Measurements from ENCODE around the gene NPIPB2. TPM values are rescaled to one million over a fixed set of nuclear protein-coding genes. Genes with fewer than 3 reads are reported as not detected.
"Not testable (repeated sequence)": the region's sequence is repeated elsewhere in the genome, so short reads cannot be mapped to it uniquely, and the experiment has no call there.

The NPIPB2 gene
- total RNA-seq, 1 experiment from 2014 or later, result 2.4 TPM

DNA sequence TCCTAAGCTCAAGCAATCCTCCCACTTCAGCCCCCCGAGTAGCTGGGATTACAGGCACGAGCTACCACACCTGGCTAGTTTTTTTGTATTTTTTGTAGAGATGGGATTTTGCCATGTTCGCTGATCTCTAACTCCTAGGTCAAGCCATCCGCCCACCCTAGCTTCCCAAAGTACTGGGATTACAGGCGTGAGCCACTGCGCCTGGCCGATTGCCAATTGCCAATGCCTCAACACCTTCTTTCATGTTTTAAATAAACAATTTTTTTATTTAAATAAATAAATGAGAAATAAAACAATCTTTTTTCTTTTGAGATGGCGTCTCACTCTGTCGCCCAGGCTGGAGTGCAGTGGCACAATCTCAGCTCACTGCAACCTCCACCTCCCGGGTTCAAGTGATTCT, 17.8 kb downstream of the NPIPB2 start:
- H3K9me2 ChIP-seq (replicated peaks; ENCODE audit: low read length); H2AFZ ChIP-seq (ENCODE audit: low read length); POLR2A ChIA-PET (ENCODE audit: unreplicated experiment); H3K79me2 ChIP-seq (ENCODE audit: low read length); H3K36me3 ChIP-seq (ENCODE audit: low read depth, low read length); H3K27me3 ChIP-seq (ENCODE audit: low read length); ATAC-seq; BruUV-seq (replicated peaks); H3K9ac ChIP-seq (ENCODE audit: low read length); H3K9me3 ChIP-seq (ENCODE audit: low read length); H3K4me1 ChIP-seq (ENCODE audit: insufficient read depth, low read length); intact Hi-C loops (cut with micrococcal nuclease); H4K20me1 ChIP-seq (ENCODE audit: low read length); CTCF ChIA-PET; DNase-seq; H3K4me2 ChIP-seq (ENCODE audit: low read length); H3K27ac ChIP-seq (ENCODE audit: low read length); H3F3A ChIP-seq (ENCODE audit: low read length, unreplicated experiment); H3K4me3 ChIP-seq (ENCODE audit: low read length): not testable (repeated sequence)

DNA sequence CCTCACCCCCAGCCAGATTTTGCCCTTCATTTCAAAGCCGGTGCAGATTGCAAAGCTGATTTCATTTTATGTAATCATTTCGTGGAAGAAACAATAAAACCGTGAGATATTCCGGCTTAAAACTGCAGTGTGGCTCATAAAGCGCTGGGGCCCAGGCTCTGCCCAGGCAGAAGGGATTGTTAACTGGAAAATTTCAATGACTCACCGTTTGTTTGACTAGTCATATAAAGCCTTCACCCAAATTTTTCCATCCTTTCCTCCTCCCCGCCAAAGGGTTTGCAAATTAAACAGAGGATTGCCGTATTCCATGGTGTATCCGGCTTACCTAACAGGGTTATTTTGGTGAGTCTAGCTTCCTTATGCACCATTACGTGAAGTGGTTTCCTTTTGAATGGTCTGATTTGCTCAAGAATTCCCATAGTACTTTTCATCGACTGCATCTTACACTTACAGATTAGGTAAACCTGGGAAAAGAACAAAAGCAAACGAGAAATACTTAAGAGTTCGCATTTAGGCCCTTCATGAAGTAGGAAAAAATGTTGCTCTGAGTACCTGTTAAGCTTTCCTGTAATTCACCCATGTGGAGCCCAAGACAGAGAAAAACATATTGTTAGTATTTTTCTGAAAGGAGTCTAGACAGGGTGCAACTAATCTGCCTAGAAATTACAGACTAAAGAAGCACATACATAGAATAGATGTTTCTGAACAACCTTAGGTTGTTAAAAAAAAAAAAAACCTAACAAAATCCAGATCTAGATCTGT, 25.1 kb downstream of the NPIPB2 start:
- POLR2A ChIA-PET (ENCODE audit: unreplicated experiment), result no interaction called here

GRCh38 chr16:11915644-11916523, 26.0 kb downstream of the NPIPB2 start, which contains the start of gene GSPT1:
TSS of gene GSPT1 (minus strand) at chr16:11915956. CDS start at chr16:11915720, 236 bp downstream.
- Histone ChIP-seq H3K4me2 (ENCODE audit: low read length) (peak within 1 kb of the TSS; percentile 95), H4K20me1 (ENCODE audit: low read length) (peaks cover 30% of the 10 kb centered on the region), H3K27me3 (ENCODE audit: low read length) (no peaks in the 10 kb centered on the region), H3K9ac (ENCODE audit: low read length) (peak within 1 kb of the TSS; percentile 94), H2AFZ (ENCODE audit: low read length) (peak within 1 kb of the TSS; percentile 87), H3K36me3 (ENCODE audit: low read depth, low read length) (no peaks in the 10 kb centered on the region), H3K4me1 (ENCODE audit: insufficient read depth, low read length) (peaks cover 23% of the 10 kb centered on the region), H3K27ac (ENCODE audit: low read length) (peak within 1 kb of the TSS; percentile 97), H3K9me3 (ENCODE audit: low read length) (no peaks in the 10 kb centered on the region), H3F3A (ENCODE audit: low read length, unreplicated experiment) (peaks cover 3% of the 10 kb centered on the region), H3K4me3 (ENCODE audit: low read length) (peak within 1 kb of the TSS; percentile 79), H3K79me2 (ENCODE audit: low read length) (peaks cover 48% of the 10 kb centered on the region), H3K9me2 (replicated peaks; ENCODE audit: low read length) (no peaks in the 10 kb centered on the region)
- TF ChIP-seq EZH2 (IDR thresholded peaks at IDR 0.05; ENCODE audit: low read length, unreplicated experiment), result no peak
- TF ChIP-seq EZH2phosphoT487 (IDR thresholded peaks at IDR 0.05; ENCODE audit: borderline replicate concordance, low read length), result no peak
- TF ChIP-seq, protein P1, sequence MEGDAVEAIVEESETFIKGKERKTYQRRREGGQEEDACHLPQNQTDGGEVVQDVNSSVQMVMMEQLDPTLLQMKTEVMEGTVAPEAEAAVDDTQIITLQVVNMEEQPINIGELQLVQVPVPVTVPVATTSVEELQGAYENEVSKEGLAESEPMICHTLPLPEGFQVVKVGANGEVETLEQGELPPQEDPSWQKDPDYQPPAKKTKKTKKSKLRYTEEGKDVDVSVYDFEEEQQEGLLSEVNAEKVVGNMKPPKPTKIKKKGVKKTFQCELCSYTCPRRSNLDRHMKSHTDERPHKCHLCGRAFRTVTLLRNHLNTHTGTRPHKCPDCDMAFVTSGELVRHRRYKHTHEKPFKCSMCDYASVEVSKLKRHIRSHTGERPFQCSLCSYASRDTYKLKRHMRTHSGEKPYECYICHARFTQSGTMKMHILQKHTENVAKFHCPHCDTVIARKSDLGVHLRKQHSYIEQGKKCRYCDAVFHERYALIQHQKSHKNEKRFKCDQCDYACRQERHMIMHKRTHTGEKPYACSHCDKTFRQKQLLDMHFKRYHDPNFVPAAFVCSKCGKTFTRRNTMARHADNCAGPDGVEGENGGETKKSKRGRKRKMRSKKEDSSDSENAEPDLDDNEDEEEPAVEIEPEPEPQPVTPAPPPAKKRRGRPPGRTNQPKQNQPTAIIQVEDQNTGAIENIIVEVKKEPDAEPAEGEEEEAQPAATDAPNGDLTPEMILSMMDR (conservative IDR thresholded peaks at IDR 0.05; ENCODE audit: low read depth, low read length), result no peak
- peak; percentile 96 for DNase-seq
- peak; percentile 85 for ATAC-seq
- intact Hi-C loops (cut with micrococcal nuclease), result loop anchor here (1.0 to 10.0 kb wide), 2 partner anchors 60 to 61 kb away; partner anchors contain the start of genes RSL1D1 and SNX29
- CTCF ChIA-PET, result interaction anchor here (1.2 kb wide), 2 partner anchors 119 to 152 kb away, joined by 3 to 5 read pairs; partner anchors contain the start of gene ZC3H7A
- BruUV-seq (replicated peaks), result no TSS peak
- POLR2A ChIA-PET (ENCODE audit: unreplicated experiment), result no interaction called here

More for the DNA sequence above, 25.1 kb downstream of the NPIPB2 start:
- TF ChIP-seq, protein P1 (conservative IDR thresholded peaks at IDR 0.05; ENCODE audit: low read depth, low read length), result no peak
- TF ChIP-seq EZH2 (IDR thresholded peaks at IDR 0.05; ENCODE audit: low read length, unreplicated experiment), result no peak
- no peak for TF ChIP-seq EZH2phosphoT487 (IDR thresholded peaks at IDR 0.05; ENCODE audit: borderline replicate concordance, low read length)
- H3F3A ChIP-seq (ENCODE audit: low read length, unreplicated experiment), result peaks cover 3% of the 10 kb centered on the region
- H3K79me2 ChIP-seq (ENCODE audit: low read length), result peaks cover 40% of the 10 kb centered on the region
- H3K4me1 ChIP-seq (ENCODE audit: insufficient read depth, low read length), result peaks cover 23% of the 10 kb centered on the region
- intact Hi-C loops (cut with micrococcal nuclease), result loop anchor here (1.0 to 10.0 kb wide), 2 partner anchors 60 to 62 kb away; partner anchors contain the start of genes RSL1D1 and SNX29
- H4K20me1 ChIP-seq (ENCODE audit: low read length), result peaks cover 26% of the 10 kb centered on the region
- H3K4me2 ChIP-seq (ENCODE audit: low read length), result peak overlapping the region; percentile 89
- TSS peak; percentile 79 for BruUV-seq (replicated peaks)
- H3K27me3 ChIP-seq (ENCODE audit: low read length), result no peaks in the 10 kb centered on the region
- peak overlapping the region; percentile 89 for H3K9ac ChIP-seq (ENCODE audit: low read length)
- peak overlapping the region; percentile 97 for H3K27ac ChIP-seq (ENCODE audit: low read length)
- H3K9me3 ChIP-seq (ENCODE audit: low read length), result no peaks in the 10 kb centered on the region
- H3K4me3 ChIP-seq (ENCODE audit: low read length), result peak overlapping the region; percentile 70
- DNase-seq, result peak; percentile 92
- H2AFZ ChIP-seq (ENCODE audit: low read length), result peak overlapping the region; percentile 87
- ATAC-seq, result peak; percentile 66
- H3K9me2 ChIP-seq (replicated peaks; ENCODE audit: low read length), result no peaks in the 10 kb centered on the region
- CTCF ChIA-PET, result interaction anchor here (0.6 to 1.2 kb wide), 3 partner anchors 60 to 151 kb away, joined by 3 to 5 read pairs (median 3); partner anchors contain the start of genes SNX29 and ZC3H7A
- H3K36me3 ChIP-seq (ENCODE audit: low read depth, low read length), result no peaks in the 10 kb centered on the region

Data from PC-3 (cell line).